Activated CD4-positive, alpha-beta T cell treated with anti-CD3 and anti-CD28 coated beads for 24 hours (primary cell): ENCODE measurements around the gene EXOC1.

Experiments
- DNase-seq, 2 donors: peaks; one replicate each; pipeline ENCODE4 v3.0.0-alpha.2; 2020; ENCODE audit warnings: low read depth in 2 of 2

The EXOC1 gene

GRCh38 chr4:55851885-55852284 is 1.6 kb upstream of the EXOC1 start:
- peak in 1 of 2 donors; percentile 0 for DNase-seq

GRCh38 chr4:55854129-55854528 is 681 bp downstream of the EXOC1 start:
- DNase-seq = no peak

GRCh38 chr4:55857586-55857985 is 4.1 kb downstream of the EXOC1 start:
- no peak for DNase-seq

DNA sequence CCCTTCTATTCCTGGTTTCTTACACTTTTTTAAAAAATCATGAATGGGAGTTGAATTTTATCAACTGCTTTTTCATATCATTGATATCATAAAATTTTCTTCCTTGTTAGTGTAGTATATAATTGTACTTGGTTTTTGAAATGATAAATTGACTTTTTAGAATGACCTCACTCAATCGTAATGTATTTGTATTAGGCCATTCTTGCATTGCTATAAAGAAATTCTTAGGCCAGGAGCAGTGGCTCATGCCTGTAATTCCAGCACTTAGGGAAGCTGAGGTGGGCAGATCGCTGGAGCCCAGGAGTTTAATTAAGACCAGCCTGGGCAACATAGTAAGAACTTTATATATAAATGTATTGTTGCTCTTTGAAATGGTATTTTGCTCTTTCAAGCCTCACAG is 6.3 kb downstream of the EXOC1 start:
- no peak for DNase-seq

DNA sequence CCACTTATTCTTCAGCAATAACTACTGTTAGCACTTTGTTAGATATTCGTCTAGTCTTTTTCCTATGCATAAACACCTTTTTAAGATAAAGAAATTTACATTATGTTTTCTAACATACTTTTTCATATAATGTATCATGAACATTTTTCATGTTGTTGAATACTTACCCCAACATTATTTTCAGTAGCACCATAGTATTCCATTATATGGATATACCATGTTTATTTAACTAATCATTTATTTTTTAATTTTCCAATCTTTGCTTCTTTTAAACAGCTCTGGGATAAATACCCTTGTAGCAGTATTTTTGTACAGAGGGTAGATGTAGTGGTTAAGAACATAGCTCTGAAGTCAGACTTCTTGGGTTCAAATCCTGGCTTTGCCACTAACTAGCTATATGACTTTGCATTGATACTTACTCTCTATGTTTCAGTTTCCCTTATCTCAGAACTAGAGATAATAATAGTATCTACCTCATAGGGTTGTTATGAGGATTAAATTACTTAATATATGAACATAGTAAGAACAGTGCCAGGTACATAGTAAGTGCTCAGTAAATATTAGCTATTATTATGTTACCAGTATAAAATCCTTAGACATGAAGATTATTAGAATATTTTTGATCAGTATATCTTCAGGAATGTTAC is 11.3 kb downstream of the EXOC1 start:
- DNase-seq = no peak

GRCh38 chr4:55865228-55865806 is 11.9 kb downstream of the EXOC1 start:
- DNase-seq = no peak

- no peak for DNase-seq
These were observed 13.0 kb downstream of the EXOC1 start for GRCh38 chr4:55866290-55866907.

DNA sequence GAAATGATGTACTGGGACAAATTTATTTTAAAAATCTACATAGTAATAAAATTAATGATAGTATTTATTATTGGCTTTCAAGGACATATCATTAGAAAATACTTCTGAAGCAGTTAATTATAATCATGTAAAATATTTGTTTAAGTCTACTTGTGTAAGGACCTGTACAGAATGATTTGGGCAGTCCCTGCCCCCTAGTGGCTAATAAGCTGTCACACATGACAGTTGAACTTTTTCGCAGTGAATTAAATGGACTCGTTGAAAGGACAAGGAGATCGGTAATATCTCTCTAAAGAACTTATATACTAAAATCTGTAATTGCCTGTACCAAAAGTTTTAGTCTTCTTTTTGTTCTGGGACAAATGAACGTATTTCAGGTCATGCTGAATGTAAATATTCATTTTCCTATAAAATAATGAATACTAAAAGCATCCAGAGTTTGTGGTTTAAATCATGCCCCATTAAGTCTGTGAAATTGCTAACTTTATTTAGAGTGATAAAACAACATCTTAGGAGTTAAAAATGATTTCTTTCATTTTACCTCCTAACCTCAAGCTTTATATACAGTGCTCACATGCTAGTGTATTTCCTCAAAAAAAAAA is 13.6 kb downstream of the EXOC1 start:
- DNase-seq = no peak

DNA sequence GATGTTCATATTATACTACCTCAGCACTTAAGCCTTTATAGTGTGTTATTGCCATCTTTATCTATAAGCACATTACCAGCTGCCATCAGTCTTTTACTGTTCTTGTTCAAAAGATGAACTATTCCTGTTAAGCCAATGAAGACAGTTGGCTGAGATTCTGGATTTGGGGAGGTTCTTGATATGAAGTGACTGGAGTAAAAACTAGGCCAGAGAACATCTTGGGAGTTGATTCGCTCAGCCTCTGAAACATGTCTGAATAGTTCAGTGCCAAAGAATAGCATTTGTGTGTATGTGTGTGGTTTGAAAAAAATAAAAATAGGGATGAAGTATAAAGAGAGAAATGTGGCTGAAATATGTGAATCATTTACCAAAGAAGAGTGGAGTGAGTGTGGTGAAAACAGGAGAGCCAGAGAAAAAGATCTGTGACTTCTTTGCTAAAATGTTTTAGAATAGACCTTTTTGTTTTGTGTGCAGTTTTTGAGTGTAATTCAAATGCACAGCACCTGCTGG is 15.2 kb downstream of the EXOC1 start:
- DNase-seq = no peak

- no peak for DNase-seq
These were observed 17.9 kb downstream of the EXOC1 start for GRCh38 chr4:55871299-55871800.

GRCh38 chr4:55874831-55875230 is 21.4 kb downstream of the EXOC1 start:
- no peak for DNase-seq

DNA sequence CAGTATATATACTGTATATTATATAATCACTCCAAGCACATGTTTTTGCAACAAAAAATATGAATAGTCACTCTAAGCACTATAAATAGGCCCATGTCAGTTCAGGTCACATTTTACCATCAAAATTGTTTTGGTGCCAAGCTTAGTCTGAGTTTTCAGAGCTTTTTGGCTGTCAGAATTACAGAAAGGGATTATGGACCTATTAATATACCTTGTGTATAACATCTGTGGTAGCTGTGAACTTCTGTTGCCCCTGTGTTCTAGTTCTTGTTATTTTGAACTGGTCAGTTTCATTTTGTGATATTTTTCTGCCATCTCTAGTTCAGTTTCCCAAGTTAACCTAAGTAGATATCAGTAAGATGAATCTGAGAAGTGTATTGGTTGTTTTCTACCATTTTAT is 22.9 kb downstream of the EXOC1 start:
- no peak for DNase-seq

GRCh38 chr4:55879224-55879623 is 25.8 kb downstream of the EXOC1 start:
- no peak for DNase-seq

GRCh38 chr4:55880652-55881280 is 27.3 kb downstream of the EXOC1 start:
- DNase-seq = no peak

DNA sequence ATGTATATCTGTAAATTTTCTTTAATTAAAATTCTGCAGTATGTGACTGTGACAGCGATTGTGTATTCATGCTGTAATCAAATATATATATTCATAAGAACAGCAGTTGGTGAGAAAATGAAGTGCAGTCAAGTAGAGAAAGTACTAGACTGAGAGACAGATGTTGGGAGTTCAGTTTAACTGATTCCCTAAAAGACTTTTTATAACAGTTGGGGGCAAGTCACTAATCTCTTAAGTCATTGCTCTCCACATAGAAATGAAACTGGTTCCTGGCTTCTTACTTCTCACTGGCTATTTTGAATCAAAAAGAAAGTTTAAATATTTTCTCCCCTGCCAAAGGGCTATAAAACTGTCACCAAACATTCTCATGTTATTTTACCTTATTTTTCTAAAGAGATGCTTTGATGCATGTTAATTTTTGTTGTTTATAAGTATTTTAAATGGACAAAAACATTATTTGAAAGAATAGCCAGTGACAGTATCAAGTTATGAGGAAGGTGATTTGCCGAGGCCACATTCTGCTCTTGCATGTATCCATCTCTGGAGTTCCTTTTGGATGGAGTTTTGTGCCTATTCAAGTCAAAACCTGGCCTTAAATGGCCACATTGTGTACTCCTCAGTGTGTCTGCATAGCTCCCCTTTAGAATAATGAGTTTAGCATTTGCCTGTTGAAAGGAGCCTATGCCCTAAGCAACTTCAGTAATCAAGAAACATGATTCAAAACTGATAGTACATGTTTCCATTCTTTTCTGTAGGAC is 30.8 kb downstream of the EXOC1 start:
- DNase-seq = no peak

- no peak for DNase-seq
These were observed 31.4 kb downstream of the EXOC1 start for GRCh38 chr4:55884851-55885219.

DNA sequence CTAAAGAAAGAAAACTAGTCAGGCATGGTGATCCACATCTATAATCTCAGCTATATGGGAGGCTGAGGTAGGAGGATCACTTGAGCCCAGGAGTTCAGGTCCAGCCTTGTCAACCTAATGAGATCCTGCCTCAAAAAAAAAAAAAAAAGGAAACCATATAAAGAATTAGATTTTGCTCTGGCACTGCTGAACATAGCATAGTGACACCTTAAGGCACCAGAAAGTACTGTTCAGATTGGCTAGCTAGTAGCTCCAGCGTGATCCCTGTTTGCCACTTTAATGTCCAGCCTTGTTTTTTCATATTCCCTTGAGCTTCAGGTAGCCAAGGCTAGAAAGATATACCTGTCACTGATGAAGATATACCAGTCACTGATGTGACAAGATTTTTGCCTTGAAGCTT is 34.1 kb downstream of the EXOC1 start:
- DNase-seq = no peak

DNA sequence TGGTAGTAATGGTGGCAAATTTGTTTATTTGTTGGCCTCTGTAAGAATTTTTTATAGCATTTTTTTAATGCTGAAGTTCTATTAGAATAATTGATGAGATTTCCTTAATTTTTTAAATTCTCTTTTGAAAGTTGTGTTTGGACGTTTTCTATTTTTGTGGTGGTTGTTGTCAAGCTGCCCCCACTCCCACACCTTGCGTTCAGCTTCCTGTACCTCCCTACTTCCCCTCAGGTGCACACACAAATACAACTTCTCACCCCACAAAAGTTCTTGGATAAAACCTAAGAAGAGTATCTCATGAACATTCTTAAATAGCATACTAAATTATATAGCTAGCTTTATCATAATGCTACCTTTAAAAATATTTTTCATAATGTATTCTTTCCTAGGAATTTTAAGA is 38.7 kb downstream of the EXOC1 start:
- no peak for DNase-seq

DNA sequence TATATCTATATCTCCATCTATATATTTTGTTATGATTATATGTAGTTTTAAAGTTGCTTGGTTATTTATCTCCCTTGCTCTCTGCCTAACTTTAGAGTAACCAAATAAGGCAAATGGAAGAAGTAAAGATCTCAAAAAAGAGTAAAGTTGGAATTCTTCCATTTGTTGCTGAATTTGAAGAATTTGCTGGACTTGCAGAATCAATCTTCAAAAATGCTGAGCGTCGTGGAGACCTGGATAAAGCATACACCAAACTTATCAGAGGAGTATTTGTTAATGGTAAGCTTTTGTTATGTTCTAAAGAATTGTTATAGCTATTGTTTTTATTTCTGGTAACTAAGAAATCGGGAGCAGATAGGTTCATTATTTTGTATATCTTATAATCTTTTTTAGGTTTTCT is 43.2 kb downstream of the EXOC1 start:
- no peak for DNase-seq

DNA sequence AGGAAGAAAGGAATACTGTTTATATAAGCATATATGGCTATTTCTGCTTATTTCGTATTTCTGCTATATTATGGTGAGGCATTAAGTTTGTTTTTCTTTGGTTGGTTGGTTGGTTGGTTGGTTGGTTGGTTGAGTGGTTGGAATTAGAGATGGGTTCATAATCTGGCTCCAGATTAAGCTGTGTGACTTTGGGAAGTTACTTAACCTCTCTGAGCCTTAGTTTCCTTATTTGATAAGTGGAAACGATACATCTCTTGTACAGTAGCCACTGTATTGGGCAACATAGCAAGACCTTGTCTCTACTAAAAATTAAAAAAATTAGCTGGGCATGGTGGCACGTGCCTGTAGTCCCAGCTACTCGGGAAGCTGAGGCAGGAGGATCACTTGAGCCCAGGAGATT is 49.2 kb downstream of the EXOC1 start:
- no peak for DNase-seq

GRCh38 chr4:55903577-55903976 is 50.1 kb downstream of the EXOC1 start:
- no peak for DNase-seq

DNA sequence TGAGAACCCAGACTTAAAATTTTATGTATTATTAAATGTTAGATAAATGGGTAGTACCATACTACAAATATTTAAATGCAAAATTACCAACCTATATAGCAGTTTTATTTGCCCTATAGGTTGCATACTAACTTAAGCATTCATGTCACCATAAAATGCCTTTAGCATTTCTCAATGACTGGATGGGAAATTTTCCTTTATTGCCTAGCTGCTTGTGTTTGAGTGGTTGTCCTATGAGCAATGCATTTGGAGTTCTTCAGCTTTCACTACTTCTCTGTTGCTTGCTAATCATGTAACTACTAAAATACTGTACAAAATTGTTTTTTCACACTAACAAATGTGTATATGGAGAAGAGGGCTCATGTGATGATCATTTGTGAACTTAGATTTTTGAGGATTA is 51.1 kb downstream of the EXOC1 start:
- no peak for DNase-seq
